Fibroblast of skin of right quadriceps (primary cell): ENCODE measurements around the gene OAT.

Experiments
- DNase-seq: peaks from one replicate; pipeline ENCODE4 v3.0.0-alpha.2; 2013

Gene OAT

DNA sequence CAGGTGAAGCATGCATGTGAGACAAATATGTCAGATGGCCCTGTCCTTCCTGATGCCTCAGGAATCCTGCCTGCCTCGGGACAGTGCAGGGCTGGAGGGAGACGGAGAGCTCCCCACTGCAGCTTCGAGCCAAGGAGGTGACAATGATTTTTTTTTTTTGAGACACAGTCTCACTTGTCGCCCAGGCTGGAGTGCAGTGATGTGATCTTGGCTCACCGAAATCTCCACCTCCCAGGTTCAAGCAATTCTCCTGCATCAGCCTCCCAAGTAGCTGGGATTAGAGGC is 68.8 kb downstream of the OAT start:
- DNase-seq, result no peak

DNA sequence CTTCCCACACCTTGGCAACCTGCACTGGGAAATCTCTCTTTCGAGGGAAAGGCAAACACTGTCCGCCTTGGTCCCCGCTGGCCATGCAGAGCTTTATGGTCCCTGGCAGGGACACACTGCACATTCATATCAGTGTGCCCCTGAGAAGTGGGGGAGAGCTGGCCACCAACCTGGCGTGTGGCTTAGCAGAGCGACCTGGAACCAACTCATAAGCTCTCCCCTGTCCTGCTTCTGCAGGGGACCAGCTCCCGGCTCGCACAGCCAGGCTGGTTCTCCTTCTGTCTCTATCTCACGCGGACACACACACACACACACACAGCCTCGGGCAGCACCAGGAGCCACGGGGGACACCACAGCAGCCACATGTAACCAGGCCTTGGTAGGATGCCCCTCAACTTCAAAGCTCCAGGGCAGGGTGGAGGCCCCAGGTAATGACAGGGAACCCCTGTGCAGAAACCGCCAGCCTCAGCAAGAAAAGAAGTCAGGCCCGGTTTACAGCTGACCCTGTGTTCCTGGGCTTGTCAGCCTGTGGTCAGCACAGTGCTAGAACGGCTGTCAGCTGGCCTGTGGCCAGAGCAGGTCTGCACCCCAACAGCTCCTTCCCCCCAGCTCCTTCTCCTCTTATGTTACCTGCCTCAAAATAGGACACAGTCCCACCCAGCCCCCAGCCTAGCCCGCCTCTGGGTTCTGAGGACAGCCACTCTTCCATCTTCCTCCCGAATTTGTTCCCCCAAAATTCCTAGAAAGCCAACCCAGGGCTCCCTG is 69.3 kb downstream of the OAT start:
- no peak for DNase-seq

DNA sequence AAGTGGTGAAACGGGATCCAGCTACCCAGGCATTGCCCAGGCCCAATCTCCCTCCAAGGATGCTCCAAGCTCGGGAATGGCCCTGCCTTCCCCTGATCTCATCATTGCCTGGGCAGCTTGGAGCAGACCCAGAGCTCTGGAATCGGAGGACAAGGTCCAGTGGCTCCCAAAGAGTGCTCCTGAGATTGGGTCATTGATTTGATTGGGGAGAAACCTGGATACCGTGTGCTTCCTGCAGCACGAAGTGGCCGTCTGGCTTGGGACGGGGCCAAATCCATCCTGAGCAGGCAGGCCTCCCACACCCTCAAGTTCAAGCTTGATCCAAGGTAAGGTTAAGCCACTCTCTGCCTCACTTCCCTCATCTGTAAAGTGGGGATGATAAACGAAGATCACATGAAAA is 69.9 kb downstream of the OAT start:
- DNase-seq, result no peak

DNA sequence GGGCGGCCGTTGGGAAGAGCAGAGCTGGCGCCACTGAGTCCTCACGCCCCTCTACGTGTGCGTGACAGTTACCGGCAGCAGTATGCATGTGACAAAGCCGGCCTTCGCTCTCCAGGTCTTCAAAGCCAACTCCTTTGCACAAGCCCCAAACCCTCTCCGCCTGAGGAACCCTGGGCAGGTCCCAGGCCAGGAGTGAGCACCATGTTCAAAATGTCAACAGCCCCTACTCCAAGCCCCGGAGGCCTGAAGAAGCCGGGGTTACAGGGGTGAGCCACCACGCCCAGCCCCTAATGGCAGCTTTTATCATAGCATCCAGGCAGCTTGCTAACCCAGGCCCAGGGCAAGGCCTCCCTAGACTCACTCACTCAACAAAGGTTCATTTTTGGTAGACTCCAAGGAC is 70.8 kb downstream of the OAT start:
- no peak for DNase-seq
